WTC11 (cell line): Measurements from ENCODE around the gene DUSP6. TPM values are rescaled to one million over a fixed set of nuclear protein-coding genes. Genes with fewer than 3 reads are reported as not detected.

Experiments used
- ATAC-seq: fragments of 200-7000 bp; cut with Tn5 transposase; 2 replicates; pipeline ENCODE4 v1.10.0; 2021; ENCODE audit warnings: mild to moderate bottlenecking, moderate library complexity
- CTCF ChIA-PET: fragments of 300-600 bp; sonication (Branson Sonifier 250); formaldehyde crosslinking; loops from one replicate; lab custom pipeline; 2021; ENCODE audit warnings: antibody characterized with exemption; lab: Charles Lee
- POLR2A ChIA-PET: fragments of 350-600 bp; sonication (Branson Sonifier 250); formaldehyde crosslinking; loops from one replicate; lab custom pipeline; 2021; ENCODE audit warnings: antibody characterized with exemption; lab: Charles Lee
- DNase-seq: peaks from one replicate; pipeline ENCODE4 v3.0.0; 2021; ENCODE audit warnings: low spot score
- H3K27ac Mint-ChIP-seq: 2 replicates; pipeline ENCODE4 v1.8.0; 2021; ENCODE audit warnings: mixed read lengths
- H3K27me3 Mint-ChIP-seq: 2 replicates; pipeline ENCODE4 v1.8.0; 2021; ENCODE audit warnings: low read depth, mild to moderate bottlenecking, moderate library complexity, mixed read lengths
- H3K36me3 Mint-ChIP-seq: 2 replicates; pipeline ENCODE4 v1.8.0; 2021; ENCODE audit warnings: mixed read lengths
- H3K4me1 Mint-ChIP-seq: 2 replicates; pipeline ENCODE4 v1.8.0; 2022; ENCODE audit warnings: mixed read lengths
- H3K4me3 Mint-ChIP-seq: 2 replicates; pipeline ENCODE4 v1.8.0; 2021; ENCODE audit warnings: mild to moderate bottlenecking, moderate library complexity, mixed read lengths
- H3K9me3 Mint-ChIP-seq: 2 replicates; pipeline ENCODE4 v1.8.0; 2021; ENCODE audit warnings: mixed read lengths
- ATF2 ChIP-seq: sonication (generic); formaldehyde crosslinking; IDR thresholded peaks from 2 replicates; pipeline ENCODE4 v1.8.1; 2022; ENCODE audit warnings: low read depth, missing genetic modification reagents, borderline replicate concordance
- ATF3 ChIP-seq: sonication (generic); formaldehyde crosslinking; conservative IDR thresholded peaks from 2 replicates; pipeline ENCODE4 v1.8.1; 2022; ENCODE audit warnings: mild to moderate bottlenecking, missing genetic modification reagents
- CREM ChIP-seq: sonication (generic); formaldehyde crosslinking; IDR thresholded peaks from 2 replicates; pipeline ENCODE4 v1.8.1; 2022; ENCODE audit warnings: mild to moderate bottlenecking, missing genetic modification reagents, moderate library complexity
- GABPB1 ChIP-seq: sonication (generic); formaldehyde crosslinking; IDR thresholded peaks from 2 replicates; pipeline ENCODE4 v1.8.1; 2023; ENCODE audit warnings: mild to moderate bottlenecking, missing genetic modification reagents
- OVOL2 ChIP-seq: fragments of 250-450 bp; sonication (Bioruptor Pico); IDR thresholded peaks from 2 replicates; pipeline ENCODE4 v1.9.0; 2021; ENCODE audit warnings: mild to moderate bottlenecking, borderline replicate concordance
- PRRX2 ChIP-seq: fragments of 250-450 bp; sonication (Bioruptor Pico); IDR thresholded peaks from 2 replicates; pipeline ENCODE4 v1.8.0; 2021; ENCODE audit warnings: mild to moderate bottlenecking
- SMAD4 ChIP-seq: sonication (generic); formaldehyde crosslinking; IDR thresholded peaks from 2 replicates; pipeline ENCODE4 v1.8.0; 2022; ENCODE audit warnings: mild to moderate bottlenecking, missing genetic modification reagents
- TEAD1 ChIP-seq: sonication (generic); formaldehyde crosslinking; IDR thresholded peaks from 2 replicates; pipeline ENCODE4 v1.8.0; 2022; ENCODE audit warnings: mild to moderate bottlenecking, missing genetic modification reagents
- USF1 ChIP-seq: sonication (generic); formaldehyde crosslinking; IDR thresholded peaks from 2 replicates; pipeline ENCODE4 v1.8.0; 2022; ENCODE audit warnings: mild to moderate bottlenecking, missing genetic modification reagents
- ZBTB21 ChIP-seq: sonication (generic); formaldehyde crosslinking; IDR thresholded peaks from 2 replicates; pipeline ENCODE4 v1.8.1; 2023; ENCODE audit warnings: mild to moderate bottlenecking, missing genetic modification reagents, borderline replicate concordance
- ZMAT4 ChIP-seq: fragments of 250-450 bp; sonication (Bioruptor Pico); IDR thresholded peaks from 2 replicates; pipeline ENCODE4 v1.9.0; 2021; ENCODE audit warnings: mild to moderate bottlenecking
- ZNF121 ChIP-seq: sonication (generic); formaldehyde crosslinking; IDR thresholded peaks from 2 replicates; pipeline ENCODE4 v1.8.0; 2023; ENCODE audit warnings: missing genetic modification reagents
- ZNF138 ChIP-seq: sonication (generic); formaldehyde crosslinking; conservative IDR thresholded peaks from 2 replicates; pipeline ENCODE4 v1.8.1; 2022; ENCODE audit warnings: mild to moderate bottlenecking, moderate library complexity, missing genetic modification reagents
- ZNF219 ChIP-seq: sonication (generic); formaldehyde crosslinking; IDR thresholded peaks from 2 replicates; pipeline ENCODE4 v1.8.0; 2023; ENCODE audit warnings: missing genetic modification reagents, mild to moderate bottlenecking, borderline replicate concordance
- ZNF281 ChIP-seq: sonication (generic); formaldehyde crosslinking; IDR thresholded peaks from 2 replicates; pipeline ENCODE4 v1.8.0; 2023; ENCODE audit warnings: mild to moderate bottlenecking, missing genetic modification reagents
- ZNF317 ChIP-seq: sonication (generic); formaldehyde crosslinking; IDR thresholded peaks from 2 replicates; pipeline ENCODE4 v1.8.1; 2023; ENCODE audit warnings: low read depth, mild to moderate bottlenecking, moderate library complexity, missing genetic modification reagents, borderline replicate concordance
- ZNF425 ChIP-seq: fragments of 250-450 bp; sonication (Bioruptor Pico); conservative IDR thresholded peaks from 2 replicates; pipeline ENCODE4 v1.9.0; 2021; ENCODE audit warnings: mild to moderate bottlenecking
- ZSCAN18 ChIP-seq: fragments of 250-450 bp; sonication (Bioruptor Pico); IDR thresholded peaks from 2 replicates; pipeline ENCODE4 v2.1.2; 2022; ENCODE audit warnings: mild to moderate bottlenecking, moderate library complexity
- total RNA-seq: library from RNA; stranded (reverse); gene quantifications from 3 replicates; pipeline ENCODE4 v1.2.3, GENCODE V29; 2021

The DUSP6 gene
- total RNA-seq, 1 experiment from 2014 or later = 245 TPM

- no peak for ATAC-seq
- H3K36me3 Mint-ChIP-seq = no peaks in the 10 kb centered on the region
- no peak for DNase-seq
- H3K4me3 Mint-ChIP-seq = no peak overlapping the region
- H3K9me3 Mint-ChIP-seq = no peaks in the 10 kb centered on the region
- TF ChIP-seq ZNF317 (CRISPR knock-in tag) = no peak
- no peak for TF ChIP-seq ZNF281
- no peak for TF ChIP-seq ZNF219 (CRISPR knock-in tag)
- TF ChIP-seq PRRX2 (CRISPR knock-in tag) = no peak
- no peak for TF ChIP-seq SMAD4
- TF ChIP-seq ZNF121 (CRISPR knock-in tag) = no peak
- no peak for TF ChIP-seq TEAD1 (CRISPR knock-in tag)
- no peak for TF ChIP-seq ATF3 (CRISPR knock-in tag)
- no peak for TF ChIP-seq ZNF425 (CRISPR knock-in tag)
- no peak for TF ChIP-seq CREM (CRISPR knock-in tag)
- TF ChIP-seq OVOL2 (CRISPR knock-in tag) = no peak
- no peak for TF ChIP-seq ZNF138
- no peak for TF ChIP-seq ATF2 (CRISPR knock-in tag)
- TF ChIP-seq ZBTB21 (CRISPR knock-in tag) = no peak
- no peak for TF ChIP-seq GABPB1 (CRISPR knock-in tag)
- no peak for TF ChIP-seq USF1 (CRISPR knock-in tag)
- H3K27me3 Mint-ChIP-seq = no peaks in the 10 kb centered on the region
- H3K4me1 Mint-ChIP-seq = peaks cover 35% of the 10 kb centered on the region
- H3K27ac Mint-ChIP-seq = no peak overlapping the region
- POLR2A ChIA-PET = no interaction called here
- CTCF ChIA-PET = no interaction called here
Observed at GRCh38 chr12:89368391-89368790, 16.1 kb upstream of the DUSP6 start.

GRCh38 chr12:89366676-89367364 is 14.5 kb upstream of the DUSP6 start:
- DNase-seq (no peak), ATAC-seq (no peak)
- no peaks in the 10 kb centered on the region for H3K9me3 Mint-ChIP-seq
- H3K4me1 Mint-ChIP-seq = peaks cover 24% of the 10 kb centered on the region
- H3K27ac Mint-ChIP-seq = no peak overlapping the region
- H3K4me3 Mint-ChIP-seq = no peak overlapping the region
- ChIA-PET POLR2A (no interaction called here), CTCF (no interaction called here)
- TF ChIP-seq ZNF121 (CRISPR knock-in tag) = peak; percentile 64; the same call in 1 of the 2 replicates
- TF ChIP-seq ZMAT4 (CRISPR knock-in tag) = no peak
- no peak for TF ChIP-seq ZSCAN18 (CRISPR knock-in tag)
- no peaks in the 10 kb centered on the region for H3K27me3 Mint-ChIP-seq
- no peaks in the 10 kb centered on the region for H3K36me3 Mint-ChIP-seq
